Smooth muscle cell (in vitro differentiated cells): ENCODE results near the gene ACAP3. TPM values are rescaled to one million over a fixed set of nuclear protein-coding genes. Genes with fewer than 3 reads are reported as not detected.

ENCODE experiments used
- DNase-seq: peaks from one replicate; lab custom pipeline; 2025; ENCODE audit not compliant: unreplicated experiment; lab: John Stamatoyannopoulos, UW
- H2AFZ ChIP-seq: fragments of 200-600 bp; sonication (generic); 2 replicates; pipeline ENCODE4 v1.6.0; 2016; ENCODE audit warnings: antibody characterized with exemption, low read depth, mild to moderate bottlenecking
- H3F3A ChIP-seq: fragments of 200-600 bp; sonication (generic); 2 replicates; pipeline ENCODE4 v1.6.0; 2017; ENCODE audit warnings: antibody characterized with exemption, low read depth
- H3K27ac ChIP-seq: fragments of 200-600 bp; sonication (generic); 2 replicates; pipeline ENCODE4 v1.5.1; 2016; ENCODE audit warnings: low read depth, mild to moderate bottlenecking
- H3K27me3 ChIP-seq: fragments of 200-600 bp; sonication (generic); 2 replicates; pipeline ENCODE4 v1.6.1; 2016; ENCODE audit warnings: low read depth, mild to moderate bottlenecking
- H3K36me3 ChIP-seq: fragments of 200-600 bp; sonication (generic); 2 replicates; pipeline ENCODE4 v1.5.1; 2016; ENCODE audit warnings: low read depth
- H3K4me1 ChIP-seq: fragments of 200-600 bp; sonication (generic); 2 replicates; pipeline ENCODE4 v1.5.1; 2016; ENCODE audit warnings: low read depth
- H3K4me2 ChIP-seq: fragments of 200-600 bp; sonication (generic); 2 replicates; pipeline ENCODE4 v1.6.0; 2016; ENCODE audit warnings: mild to moderate bottlenecking
- H3K4me3 ChIP-seq: fragments of 200-600 bp; sonication (generic); 2 replicates; pipeline ENCODE4 v1.5.1; 2016; ENCODE audit warnings: mild to moderate bottlenecking
- H3K79me2 ChIP-seq: fragments of 200-600 bp; sonication (generic); 2 replicates; pipeline ENCODE4 v1.6.0; 2016; ENCODE audit warnings: low read depth, mild to moderate bottlenecking
- H3K9ac ChIP-seq: fragments of 200-600 bp; sonication (generic); 2 replicates; pipeline ENCODE4 v1.6.0; 2016; ENCODE audit warnings: low read depth
- H3K9me3 ChIP-seq: fragments of 200-600 bp; sonication (generic); replicated peaks from 2 replicates; pipeline ENCODE4 v1.5.1; 2016; ENCODE audit warnings: low read depth
- H4K20me1 ChIP-seq: fragments of 200-600 bp; sonication (generic); 2 replicates; pipeline ENCODE4 v1.6.0; 2016; ENCODE audit warnings: low read depth
- CTCF ChIP-seq: fragments of 200-600 bp; sonication (generic); IDR thresholded peaks from 2 replicates; pipeline ENCODE4 v1.5.1; 2017; ENCODE audit warnings: borderline replicate concordance, mild to moderate bottlenecking, antibody characterized with exemption; ENCODE audit not compliant: insufficient read depth, poor library complexity, severe bottlenecking
- WGBS: methylation state at CpG from one replicate; pipeline ENCODE4 v1.1.7; 2016; ENCODE audit warnings: low lambda C conversion rate; 5-methylcytosine and 5-hydroxymethylcytosine counted together
- polyA plus RNA-seq: library from polyadenylated mRNA; unstranded; fragments of >200 nt; fragmentation: Nextera tagmentation; extraction: Ambion mirVana; gene quantifications from 2 replicates; pipeline ENCODE4 v1.2.1, GENCODE V29; 2016
- total RNA-seq: library from RNA; depleted of rRNA; stranded (reverse); fragments of >200 nt; gene quantifications from 2 replicates; pipeline ENCODE4 v1.2.3, GENCODE V29; 2014

Gene ACAP3
- total and polyA plus RNA-seq, 2 experiments from 2014 or later = 29.9 to 63.9 TPM

GRCh38 chr1:1319646-1319941, 11.9 kb upstream of the ACAP3 start:
- Histone ChIP-seq H3K4me1 (no peaks in the 10 kb centered on the region), H3K9ac (no peak overlapping the region), H3K27me3 (no peaks in the 10 kb centered on the region), H3K4me2 (no peak overlapping the region), H4K20me1 (peaks cover 78% of the 10 kb centered on the region), H2AFZ (no peak overlapping the region), H3K4me3 (no peak overlapping the region), H3K9me3 (no peaks in the 10 kb centered on the region), H3K27ac (no peak overlapping the region), H3K36me3 (no peaks in the 10 kb centered on the region), H3K79me2 (peaks cover 61% of the 10 kb centered on the region), H3F3A (no peaks in the 10 kb centered on the region)
- TF ChIP-seq CTCF = no peak
- 98% methylated on average over 13 of the region's 13 CpGs for WGBS
- DNase-seq = no peak

- H3F3A ChIP-seq = no peaks in the 10 kb centered on the region
- no peaks in the 10 kb centered on the region for H3K36me3 ChIP-seq
- peak overlapping the region; percentile 72 for H3K27ac ChIP-seq
- H3K9me3 ChIP-seq = no peaks in the 10 kb centered on the region
- DNase-seq = no peak
- H3K4me2 ChIP-seq = no peak overlapping the region
- H2AFZ ChIP-seq = no peak overlapping the region
- no peak for TF ChIP-seq CTCF
- 96% methylated on average over 36 of the region's 36 CpGs for WGBS
- H3K4me1 ChIP-seq = no peaks in the 10 kb centered on the region
- H3K9ac ChIP-seq = no peak overlapping the region
- peaks cover 83% of the 10 kb centered on the region for H4K20me1 ChIP-seq
- H3K4me3 ChIP-seq = no peak overlapping the region
- no peaks in the 10 kb centered on the region for H3K27me3 ChIP-seq
- H3K79me2 ChIP-seq = peaks cover 56% of the 10 kb centered on the region
Observed at GRCh38 chr1:1318777-1319645, 11.3 kb upstream of the ACAP3 start.

- no peaks in the 10 kb centered on the region for H3F3A ChIP-seq
- H3K9me3 ChIP-seq = no peaks in the 10 kb centered on the region
- 71% methylated on average over 9 of the region's 9 CpGs for WGBS
- H3K4me2 ChIP-seq = peak overlapping the region; percentile 54
- H3K4me3 ChIP-seq = no peak overlapping the region
- no peaks in the 10 kb centered on the region for H3K27me3 ChIP-seq
- no peak overlapping the region for H2AFZ ChIP-seq
- H3K9ac ChIP-seq = no peak overlapping the region
- DNase-seq = no peak
- no peaks in the 10 kb centered on the region for H3K4me1 ChIP-seq
- no peak for TF ChIP-seq CTCF
- peak overlapping the region; percentile 72 for H3K27ac ChIP-seq
- H3K79me2 ChIP-seq = peaks cover 51% of the 10 kb centered on the region
- no peaks in the 10 kb centered on the region for H3K36me3 ChIP-seq
- H4K20me1 ChIP-seq = peaks cover 86% of the 10 kb centered on the region
Observed at GRCh38 chr1:1318131-1318652, 10.5 kb upstream of the ACAP3 start.
